Hematopoietic multipotent progenitor cell (in vitro differentiated cells): Measurements from ENCODE around the gene CRYZ. TPM values are rescaled to one million over a fixed set of nuclear protein-coding genes. Genes with fewer than 3 reads are reported as not detected.
A peak's percentile ranks its signal among the peaks of the same experiment; 100 is the strongest.
"Not testable (repeated sequence)": the region's sequence is repeated elsewhere in the genome, so short reads cannot be mapped to it uniquely, and the experiment has no call there.

Experiments
- DNase-seq, 3 donors: peaks; one replicate each; pipeline ENCODE4 v3.0.0-alpha.2; 2011 to 2015; ENCODE audit warnings: low read depth in 2 of 3, low spot score in 2 of 3
- total RNA-seq: library from RNA; depleted of rRNA; stranded (reverse); fragments of >200 nt; gene quantifications from one replicate; pipeline ENCODE4 v1.2.3, GENCODE V29; 2012

The CRYZ gene
- 14.0 TPM for total RNA-seq

- DNase-seq = peak; percentile 59 to 97 (median 93)
Observed at GRCh38 chr1:74732960-74733603, at the start of gene CRYZ, which contains the start of gene TYW3. Gene CRYZ, minus strand, starts transcription at chr1:74733050. Its CDS starts 8,229 bp downstream, at chr1:74724821. Gene TYW3, plus strand, starts transcription at chr1:74733152. Its CDS starts 93 bp downstream, at chr1:74733245.

GRCh38 chr1:74780594-74780993 is 47.7 kb upstream of the CRYZ start:
- no peak for DNase-seq

- DNase-seq = no peak
Observed at GRCh38 chr1:74779750-74780149, 46.9 kb upstream of the CRYZ start.

DNA sequence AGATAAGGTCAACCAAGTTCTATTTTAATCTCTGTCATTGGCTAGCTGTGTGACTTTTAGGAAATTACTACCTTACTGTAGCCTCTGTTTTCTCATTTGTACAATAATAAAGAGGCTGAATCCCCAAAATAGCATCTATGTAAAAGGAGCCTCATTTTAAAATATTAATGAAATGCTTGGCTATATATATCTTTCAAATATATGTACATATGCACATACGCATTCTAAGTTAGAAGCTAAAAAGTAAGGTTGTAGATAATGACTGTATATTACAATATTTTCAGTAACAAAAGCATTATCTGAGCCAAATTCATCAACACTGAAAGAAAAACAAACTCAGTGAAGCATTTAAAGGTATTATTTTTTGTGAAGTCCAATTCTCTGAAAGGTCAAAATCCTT is 44.7 kb upstream of the CRYZ start:
- no peak for DNase-seq

DNA sequence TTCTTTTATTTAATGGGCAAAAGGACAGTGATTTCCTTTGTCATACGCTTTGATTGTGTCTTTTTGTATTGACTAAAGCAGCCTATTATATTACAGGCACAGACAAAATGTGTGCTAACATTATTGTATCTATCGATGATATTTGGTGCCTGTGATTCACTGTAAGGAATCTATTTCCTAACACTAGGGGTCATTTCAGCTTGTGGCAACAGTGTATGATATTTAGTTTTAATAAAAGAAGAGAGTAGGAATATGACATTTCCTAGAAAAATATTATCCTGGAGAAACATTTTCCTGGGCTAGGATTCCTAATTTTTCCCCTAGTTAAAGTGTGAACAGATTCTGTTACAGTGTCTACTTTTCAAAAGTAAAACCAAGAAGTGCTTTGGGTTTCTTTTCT is 42.9 kb upstream of the CRYZ start:
- no peak for DNase-seq

DNA sequence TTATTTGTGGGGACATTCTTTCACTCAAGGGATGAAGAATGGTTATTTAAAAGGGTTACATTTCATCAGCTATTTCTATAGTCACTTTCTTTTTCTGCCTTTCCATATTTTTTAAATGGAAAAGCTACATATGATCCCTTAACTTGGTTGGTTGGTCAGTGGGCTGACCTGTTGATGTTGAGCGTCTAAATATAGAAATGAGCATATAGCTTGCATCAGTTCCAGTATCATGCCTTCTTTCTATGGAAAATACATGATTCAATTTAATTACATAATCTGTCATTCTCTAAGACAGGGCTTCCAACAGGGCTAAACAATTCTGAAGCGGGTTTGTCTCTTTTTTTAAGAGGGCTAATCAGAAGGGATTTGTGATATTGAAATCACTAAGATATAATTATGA is 40.7 kb upstream of the CRYZ start:
- no peak for DNase-seq

GRCh38 chr1:74772945-74773344 is 40.1 kb upstream of the CRYZ start:
- DNase-seq = peak in 1 of 3 donors; percentile 12

- DNase-seq = peak in 2 of 3 donors; percentile 34 to 76
Observed at GRCh38 chr1:74771913-74772515, 39.2 kb upstream of the CRYZ start.

DNA sequence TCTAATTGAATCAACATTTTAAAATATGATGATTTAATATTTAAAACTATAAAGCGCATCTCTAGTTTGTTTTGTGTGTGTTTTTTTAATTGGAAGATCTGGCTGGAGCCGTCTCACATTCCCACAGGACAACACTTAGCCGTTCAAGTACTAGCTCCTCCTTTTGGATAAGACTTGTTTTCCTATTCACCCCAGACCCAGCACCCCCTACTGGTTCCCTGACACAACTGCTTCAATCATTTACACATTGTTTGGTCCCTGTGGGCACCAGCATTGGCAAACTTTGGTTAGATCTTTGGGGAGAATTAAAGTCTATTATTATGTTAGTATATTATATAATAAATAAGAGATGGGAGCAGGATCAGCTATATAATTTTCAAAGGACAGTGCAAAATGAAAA is 34.6 kb upstream of the CRYZ start:
- DNase-seq = peak in 1 of 3 donors; percentile 12

DNA sequence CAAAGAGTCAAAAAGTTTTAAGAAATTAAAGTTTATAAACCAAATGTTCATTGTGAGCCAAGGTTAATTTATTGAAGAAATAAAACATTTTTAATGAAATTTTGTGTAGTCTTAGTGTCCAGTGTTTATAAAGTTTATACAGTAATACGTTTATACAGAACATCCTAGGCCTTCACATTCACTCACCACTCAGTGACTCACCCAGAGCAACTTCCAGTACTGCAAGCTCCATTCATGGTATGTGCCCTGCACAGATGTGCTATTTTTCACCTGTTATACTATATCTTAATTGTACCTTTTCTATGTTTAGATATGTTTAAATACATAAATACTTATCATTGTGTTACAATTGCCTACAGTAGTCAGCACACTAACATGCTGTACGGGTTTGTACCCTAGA is 33.7 kb upstream of the CRYZ start:
- no peak for DNase-seq

- DNase-seq = no peak
Observed at GRCh38 chr1:74763807-74764206, 31.0 kb upstream of the CRYZ start.

- DNase-seq = not testable (repeated sequence)
Observed at GRCh38 chr1:74756650-74757049, 23.8 kb upstream of the CRYZ start.

GRCh38 chr1:74755475-74755874 is 22.6 kb upstream of the CRYZ start:
- DNase-seq = no peak

GRCh38 chr1:74753104-74753503 is 20.3 kb upstream of the CRYZ start:
- DNase-seq = no peak

DNA sequence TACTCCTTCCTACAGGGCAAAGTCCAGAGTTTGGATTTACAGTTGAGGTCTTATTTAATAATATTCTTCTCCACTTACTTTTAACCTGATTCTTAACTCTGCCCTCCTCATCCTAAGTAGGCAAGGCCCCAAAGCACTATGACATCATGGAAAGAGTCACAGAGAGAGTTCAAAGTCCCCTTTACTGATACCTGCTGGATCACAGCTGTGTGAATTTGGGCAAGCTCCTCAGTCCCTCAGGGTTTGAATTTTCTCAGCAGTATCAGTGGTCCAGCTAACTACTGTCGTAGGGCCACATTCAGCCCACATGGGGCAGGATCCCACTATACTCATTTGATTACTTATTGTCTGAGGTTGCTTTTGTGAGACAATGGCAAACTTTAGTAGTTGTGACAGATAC is 16.1 kb upstream of the CRYZ start:
- no peak for DNase-seq

DNA sequence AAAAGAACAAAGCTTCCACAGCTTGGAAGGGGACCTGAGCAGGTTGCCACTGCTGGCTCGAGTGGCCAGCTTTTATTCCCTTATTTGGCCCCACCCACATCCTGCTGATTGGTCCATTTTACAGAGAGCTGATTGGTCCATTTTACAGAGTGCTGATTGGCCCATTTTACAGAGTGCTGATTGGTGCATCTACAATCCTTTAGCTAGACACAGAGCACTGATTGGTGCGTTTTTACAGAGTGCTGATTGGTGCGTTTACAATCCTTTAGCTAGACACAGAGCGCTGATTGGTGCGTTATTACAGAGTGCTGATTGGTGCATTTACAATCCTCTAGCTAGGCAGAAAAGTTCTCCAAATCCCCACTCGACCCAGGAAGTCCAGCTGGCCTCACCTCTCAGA is 12.4 kb upstream of the CRYZ start:
- not testable (repeated sequence) for DNase-seq

GRCh38 chr1:74740307-74740980 is 7.6 kb upstream of the CRYZ start:
- not testable (repeated sequence) for DNase-seq

DNA sequence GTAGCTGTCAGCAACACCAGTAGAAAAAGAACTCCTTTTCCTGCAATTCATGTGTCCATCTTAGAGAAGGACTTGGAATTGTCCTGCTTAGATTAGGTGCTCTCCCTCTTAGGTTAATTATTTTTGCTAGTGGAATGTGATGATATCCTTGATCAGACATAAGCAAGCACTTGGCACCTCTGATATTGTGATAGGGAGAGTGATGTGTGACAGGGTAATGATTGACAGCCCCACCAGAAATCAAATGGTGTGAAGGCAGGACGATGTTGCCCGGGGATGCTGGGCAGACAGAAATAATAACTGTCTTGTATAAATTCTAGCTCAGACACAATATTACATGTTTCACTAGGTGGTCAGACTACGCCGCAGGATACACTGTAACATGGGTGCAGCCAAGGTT is 4.5 kb upstream of the CRYZ start:
- no peak for DNase-seq

DNA sequence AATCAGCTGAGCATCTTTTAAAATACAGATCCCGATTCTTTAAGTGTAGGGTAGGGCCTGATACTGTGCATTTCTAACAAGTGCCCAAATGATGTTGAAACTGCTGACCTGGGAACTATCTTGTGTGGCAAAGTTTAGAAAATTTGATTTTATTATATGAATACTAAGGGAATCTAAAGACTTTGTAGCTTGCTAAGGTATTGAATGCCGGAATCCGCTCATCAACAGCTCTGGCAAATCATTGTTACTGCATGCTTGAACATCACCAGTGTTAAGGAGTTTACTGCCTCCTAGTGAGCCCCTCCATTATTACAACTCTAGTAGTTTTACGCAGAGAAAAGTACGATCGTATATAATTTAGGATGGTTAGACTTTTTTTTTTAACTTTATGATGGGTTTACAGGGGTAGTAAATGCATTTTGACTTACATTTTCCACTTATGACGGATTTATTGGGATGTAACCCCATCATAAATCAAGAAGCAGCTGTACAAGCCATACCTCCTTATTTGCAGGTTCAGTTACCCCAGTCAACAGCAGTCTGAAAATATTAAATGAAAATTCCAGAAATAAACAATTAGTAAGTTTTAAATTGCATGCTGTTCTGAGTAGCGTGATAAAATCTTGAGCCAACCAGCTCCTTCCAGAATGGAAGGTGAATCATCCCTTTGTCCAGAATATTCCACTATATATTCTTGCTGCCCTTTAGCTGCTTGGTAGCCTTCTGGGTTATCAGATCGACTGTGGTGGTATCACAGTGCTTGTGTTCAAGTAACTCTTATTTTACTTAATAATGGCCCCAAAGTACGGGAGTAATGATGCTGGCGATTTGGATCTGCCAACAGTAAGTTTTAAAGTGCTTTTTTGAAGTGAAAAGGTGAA is 994 bp upstream of the CRYZ start:
- DNase-seq = peak; percentile 37 to 88 (median 72)

- peak in 2 of 3 donors; percentile 6 to 15 for DNase-seq
Observed at GRCh38 chr1:74732071-74732946, 541 bp downstream of the CRYZ start.
